Gastroesophageal sphincter (tissue), 4 donors: Measurements from ENCODE around the gene EGFR. TPM values are rescaled to one million over a fixed set of nuclear protein-coding genes. Genes with fewer than 3 reads are reported as not detected.

Experiments
- ATAC-seq: fragments of 150-250 bp; one replicate; pipeline ENCODE4 v1.9.1; 2016; ENCODE audit warnings: mild to moderate bottlenecking, moderate library complexity
- H3K27ac ChIP-seq, 4 donors: fragments of 200-600 bp; sonication (generic) in 3 of 4; 1 replicate in 3 of 4; 2 replicates in 1 of 4; pipeline ENCODE4 v1.5.1; 2016 to 2019
- H3K27me3 ChIP-seq: fragments of 200-600 bp; sonication (generic); one replicate; pipeline ENCODE4 v1.5.1; 2019
- H3K36me3 ChIP-seq, 2 donors: fragments of 200-600 bp; sonication (generic); one replicate each; pipeline ENCODE4 v1.5.1; 2019; ENCODE audit warnings: control low read depth in 1 of 2
- H3K4me1 ChIP-seq, 3 donors: fragments of 200-600 bp; sonication (generic); 1 replicate in 2 of 3; 2 replicates in 1 of 3; pipeline ENCODE4 v1.5.1; 2016 to 2019; ENCODE audit warnings: control low read depth in 2 of 3
- H3K4me3 ChIP-seq, 2 donors: fragments of 200-600 bp; sonication (generic); one replicate each; pipeline ENCODE4 v1.5.1; 2019; ENCODE audit warnings: mild to moderate bottlenecking in 1 of 2, moderate library complexity in 1 of 2
- H3K9me3 ChIP-seq, 3 donors: fragments of 200-600 bp; sonication (generic); one replicate each; pipeline ENCODE4 v1.5.1; 2017 to 2019; ENCODE audit warnings: control low read depth in 2 of 3
- CTCF ChIP-seq, 4 experiments: fragments of 200-600 bp in 2 of 4; fragments of 450-650 bp in 2 of 4; sonication (generic) in 1 of 4; IDR thresholded peaks; one replicate each; pipeline ENCODE4 v1.5.1; 2017 to 2019; ENCODE audit warnings: antibody characterized with exemption in 4 of 4, mild to moderate bottlenecking in 2 of 4, moderate library complexity in 2 of 4
- EP300 ChIP-seq: sonication (generic); formaldehyde crosslinking; IDR thresholded peaks from one replicate; pipeline ENCODE4 v1.6.1; 2017; ENCODE audit warnings: antibody characterized with exemption, mild to moderate bottlenecking
- POLR2A ChIP-seq, 2 donors: fragments of 450-650 bp; IDR thresholded peaks; one replicate each; pipeline ENCODE4 v1.6.1; 2017; ENCODE audit warnings: antibody characterized with exemption in 2 of 2, mild to moderate bottlenecking in 2 of 2, moderate library complexity in 1 of 2
- POLR2AphosphoS5 ChIP-seq: sonication (generic); formaldehyde crosslinking; IDR thresholded peaks from one replicate; pipeline ENCODE4 v1.6.1; 2017; ENCODE audit warnings: antibody characterized with exemption
- WGBS, 2 donors: methylation state at CpG; one replicate each; pipeline ENCODE4 v1.1.5; 2018; ENCODE audit warnings: low coverage in 1 of 2; 5-methylcytosine and 5-hydroxymethylcytosine counted together
- total RNA-seq, 4 donors: library from RNA; depleted of rRNA; stranded (reverse); fragments of >200 nt; gene quantifications; one replicate each; pipeline ENCODE4 v1.1.0, GENCODE V29; 2016

EGFR gene
- total RNA-seq, 4 donors from 2014 or later, result 85.7 to 126 (median 111) TPM

- TF ChIP-seq POLR2AphosphoS5 (no peak), CTCF (IDR thresholded peaks at IDR 0.05) (no peak), POLR2A (IDR thresholded peaks at IDR 0.05) (no peak), EP300 (no peak)
- no peak overlapping the region for H3K27ac ChIP-seq
Measured at GRCh38 chr7:55260171-55260570, 241.4 kb downstream of the EGFR start.

GRCh38 chr7:55260676-55261385 lies 242.0 kb downstream of the EGFR start:
- ATAC-seq, result no peak
- Histone ChIP-seq H3K9me3 (no peaks in the 10 kb centered on the region), H3K36me3 (no peaks in the 10 kb centered on the region), H3K27me3 (peaks cover 36% of the 10 kb centered on the region), H3K4me1 (peaks cover 0 to 1% (median 0%) of the 10 kb centered on the region in 3 donors), H3K27ac (no peak overlapping the region), H3K4me3 (no peak overlapping the region)
- 58 to 80% methylated on average over 1 to 3 of the region's 3 CpGs for WGBS, 2 donors
- TF ChIP-seq POLR2A (IDR thresholded peaks at IDR 0.05) (no peak), POLR2AphosphoS5 (no peak), EP300 (no peak), CTCF (IDR thresholded peaks at IDR 0.05) (no peak)

More at GRCh38 chr7:55260171-55260570, 241.4 kb downstream of the EGFR start:
- 69 to 92% methylated on average over 3 to 4 of the region's 9 CpGs for WGBS, 2 donors
- Histone ChIP-seq H3K4me3 (no peak overlapping the region), H3K9me3 (no peaks in the 10 kb centered on the region), H3K4me1 (peaks cover 0 to 6% (median 0%) of the 10 kb centered on the region in 3 donors), H3K27me3 (peaks cover 36% of the 10 kb centered on the region), H3K36me3 (no peaks in the 10 kb centered on the region)
- ATAC-seq, result no peak
